ENCODE results near the gene ZNF385D. TPM values are rescaled to one million over a fixed set of nuclear protein-coding genes. Genes with fewer than 3 reads are reported as not detected.

ZNF385D gene
- total RNA-seq, 1 experiment from 2014 or later = not detected

- H3K79me2 ChIP-seq (ENCODE audit: insufficient read depth, low read length) = no peaks in the 10 kb centered on the region
- no peak for DNase-seq (ENCODE audit: low read depth, low spot score)
- no peaks in the 10 kb centered on the region for H4K20me1 ChIP-seq (ENCODE audit: insufficient read depth)
- RAD21 ChIA-PET (ENCODE audit: low non-redundant PET in 1 of 2, low total read pairs in 2 of 2, uncharacterized antibody in 2 of 2, unreplicated experiment in 2 of 2) = no interaction called here
- ATAC-seq = no peak
- no peak overlapping the region for H3K4me3 ChIP-seq (replicated peaks in 1 of 2; ENCODE audit: low read depth in 1 of 2, low read length in 2 of 2)
- H3K9ac ChIP-seq (ENCODE audit: low read length) = no peak overlapping the region
- no TSS peak for BruUV-seq (replicated peaks)
- intact Hi-C loops (cut with micrococcal nuclease) = no loop called here
- H3K27ac ChIP-seq (ENCODE audit: low read depth, low read length) = no peak overlapping the region
- H3K27me3 ChIP-seq (ENCODE audit: insufficient read depth, low read length) = no peaks in the 10 kb centered on the region
- H3K36me3 ChIP-seq (ENCODE audit: control insufficient read depth in 1 of 2, insufficient read depth in 2 of 2, low read length in 2 of 2) = no peaks in the 10 kb centered on the region
- H3K9me2 ChIP-seq (ENCODE audit: insufficient read depth) = no peaks in the 10 kb centered on the region
- no peak overlapping the region for H2AFZ ChIP-seq (ENCODE audit: low read depth, low read length, poor library complexity, severe bottlenecking)
- TF ChIP-seq ZBTB33 (IDR thresholded peaks at IDR 0.05; ENCODE audit: extremely low read depth, insufficient replicate concordance, low read length) (no peak), EZH2phosphoT487 (IDR thresholded peaks at IDR 0.05; ENCODE audit: borderline replicate concordance) (no peak)
- H3K4me1 ChIP-seq (ENCODE audit: control insufficient read depth in 1 of 2, insufficient read depth in 2 of 2, low read length in 2 of 2) = no peaks in the 10 kb centered on the region
- peaks cover 1 to 25% of the 10 kb centered on the region in 2 experiments; a peak in 2 of 4 replicates for H3K9me3 ChIP-seq (ENCODE audit: control insufficient read depth in 1 of 2, insufficient read depth in 1 of 2, low read depth in 1 of 2, low read length in 2 of 2)
- H3K4me2 ChIP-seq (ENCODE audit: low read length) = no peak overlapping the region
- POLR2A ChIA-PET = no interaction called here
- CTCF ChIA-PET = no interaction called here
Observed at GRCh38 chr3:21441821-21442220, 309.2 kb downstream of the ZNF385D start.

DNA sequence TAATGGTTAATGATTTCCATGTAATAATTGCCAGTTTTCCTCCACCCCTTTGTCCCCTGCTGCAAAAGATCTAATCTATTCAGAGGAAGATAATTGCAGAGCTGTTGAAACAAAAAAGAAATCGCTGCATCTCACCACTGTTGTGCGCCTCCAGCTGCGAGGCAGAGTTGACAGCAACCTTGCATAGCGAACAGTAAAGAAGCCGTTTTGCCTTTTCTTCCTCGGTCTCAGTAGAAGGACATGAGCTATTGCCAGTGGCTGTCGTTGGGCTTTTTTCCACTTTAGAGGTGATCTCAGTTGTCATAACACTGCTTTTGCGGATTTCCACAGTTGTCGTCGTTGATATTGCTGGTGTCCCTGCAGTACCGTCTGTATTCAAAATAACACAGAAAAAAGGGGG, 314.2 kb downstream of the ZNF385D start:
- H3K79me2 ChIP-seq (ENCODE audit: insufficient read depth, low read length) = no peaks in the 10 kb centered on the region
- ChIA-PET POLR2A (no interaction called here), CTCF (no interaction called here), RAD21 (ENCODE audit: low non-redundant PET in 1 of 2, low total read pairs in 2 of 2, uncharacterized antibody in 2 of 2, unreplicated experiment in 2 of 2) (no interaction called here)
- H3K9ac ChIP-seq (ENCODE audit: low read length) = no peak overlapping the region
- H3K36me3 ChIP-seq (ENCODE audit: control insufficient read depth in 1 of 2, insufficient read depth in 2 of 2, low read length in 2 of 2) = no peaks in the 10 kb centered on the region
- H3K4me1 ChIP-seq (ENCODE audit: control insufficient read depth in 1 of 2, insufficient read depth in 2 of 2, low read length in 2 of 2) = no peaks in the 10 kb centered on the region
- no peaks in the 10 kb centered on the region for H3K9me2 ChIP-seq (ENCODE audit: insufficient read depth)
- no peak overlapping the region for H3K4me3 ChIP-seq (replicated peaks in 1 of 2; ENCODE audit: low read depth in 1 of 2, low read length in 2 of 2)
- H3K27ac ChIP-seq (ENCODE audit: low read depth, low read length) = no peak overlapping the region
- DNase-seq (ENCODE audit: low read depth, low spot score) (no peak), ATAC-seq (no peak)
- peaks cover 17 to 30% of the 10 kb centered on the region in 2 experiments; a peak in 2 of 4 replicates for H3K9me3 ChIP-seq (ENCODE audit: control insufficient read depth in 1 of 2, insufficient read depth in 1 of 2, low read depth in 1 of 2, low read length in 2 of 2)
- no peak overlapping the region for H3K4me2 ChIP-seq (ENCODE audit: low read length)
- H4K20me1 ChIP-seq (ENCODE audit: insufficient read depth) = no peaks in the 10 kb centered on the region
- BruUV-seq (replicated peaks) = no TSS peak
- H3K27me3 ChIP-seq (ENCODE audit: insufficient read depth, low read length) = no peaks in the 10 kb centered on the region
- intact Hi-C loops (cut with micrococcal nuclease) = no loop called here
- no peak overlapping the region for H2AFZ ChIP-seq (ENCODE audit: low read depth, low read length, poor library complexity, severe bottlenecking)
- TF ChIP-seq TCF7L2 (IDR thresholded peaks at IDR 0.05; ENCODE audit: borderline replicate concordance, extremely low read depth, insufficient read depth, insufficient read length) (no peak), ELF1 (IDR thresholded peaks at IDR 0.05; ENCODE audit: borderline replicate concordance, low read depth) (no peak), CEBPB (IDR thresholded peaks at IDR 0.05; ENCODE audit: low read depth) (no peak), ZFX (IDR thresholded peaks at IDR 0.05) (no peak), REST (IDR thresholded peaks at IDR 0.05; ENCODE audit: low read depth) (no peak), RAD21 (IDR thresholded peaks at IDR 0.05; ENCODE audit: low read depth) (no peak), POLR2AphosphoS5 (IDR thresholded peaks at IDR 0.05; ENCODE audit: low read depth, low read length) (no peak), POLR2A (IDR thresholded peaks at IDR 0.05; ENCODE audit: borderline replicate concordance, extremely low read depth, insufficient read depth, insufficient read length) (no peak), EZH2phosphoT487 (IDR thresholded peaks at IDR 0.05; ENCODE audit: borderline replicate concordance) (no peak), JUND (IDR thresholded peaks at IDR 0.05) (no peak), SP1 (IDR thresholded peaks at IDR 0.05; ENCODE audit: low read depth) (no peak), EZH2 (IDR thresholded peaks at IDR 0.05) (no peak), ATF3 (IDR thresholded peaks at IDR 0.05) (no peak), CBX3 (IDR thresholded peaks at IDR 0.05; ENCODE audit: low read depth) (no peak), MAX (IDR thresholded peaks at IDR 0.05) (no peak)

Measured in HCT116 (cell line).